GM13977 (cell line): ENCODE results near the gene SQOR.

ENCODE experiments used
- DNase-seq: peaks from one replicate; pipeline ENCODE4 v3.0.0; 2012; ENCODE audit warnings: low spot score
- CTCF ChIP-seq: IDR thresholded peaks from 2 replicates; pipeline ENCODE4 v1.5.1; 2012; ENCODE audit warnings: mild to moderate bottlenecking, control low read depth; ENCODE audit not compliant: insufficient read depth; ENCODE audit errors: extremely low read depth, missing control alignments
- in situ Hi-C: fragments of 300-500 bp; cut with MboI; formaldehyde crosslinking; loops from one replicate; pipeline ENCODE4 v1.12.0; 2022; ENCODE audit warnings: low sequenced_read_pairs, low pct_unique_long_range_greater_than_20kb, mixed read lengths, inconsistent platforms; ENCODE audit not compliant: unreplicated experiment

SQOR gene

DNA sequence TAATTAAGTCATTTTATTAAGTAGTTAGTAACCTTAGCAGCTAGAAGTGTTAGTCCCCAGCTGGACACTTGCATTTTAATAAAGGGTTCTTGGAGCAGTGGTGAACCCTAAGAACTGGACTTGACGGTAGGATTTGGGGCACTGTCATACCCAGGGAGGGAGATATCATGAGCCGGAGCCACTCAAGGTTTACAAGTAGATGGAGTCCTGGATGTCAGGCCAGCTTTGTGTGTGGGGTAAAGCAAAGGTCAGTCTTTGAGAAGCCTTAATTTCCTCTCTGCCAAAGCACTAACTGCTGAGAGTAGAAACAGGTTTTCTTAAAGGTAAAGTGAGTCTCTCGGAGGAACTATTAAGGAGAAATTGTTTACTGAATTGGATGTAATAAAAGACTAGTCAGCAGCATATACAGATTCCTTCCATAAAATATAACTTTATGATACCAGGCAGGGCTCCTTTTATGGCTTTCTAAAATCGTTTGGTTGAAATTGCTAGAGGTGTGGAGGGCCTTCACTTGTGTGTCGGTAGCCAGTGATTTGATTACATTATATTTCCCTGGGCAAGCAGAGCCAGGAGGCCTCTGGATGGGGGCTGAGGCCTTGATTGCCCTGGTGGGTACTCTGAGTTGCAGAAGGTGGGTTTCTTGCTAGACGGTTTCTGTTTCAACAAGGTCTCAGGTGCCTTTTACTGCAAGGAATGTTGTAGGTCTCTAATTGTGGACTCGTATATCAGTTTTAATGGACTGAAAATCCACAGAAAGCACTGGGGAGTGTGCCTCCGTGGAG, 23.1 kb downstream of the SQOR start:
- no peak for DNase-seq
- no peak for TF ChIP-seq CTCF
- in situ Hi-C loops: no loop called here

DNA sequence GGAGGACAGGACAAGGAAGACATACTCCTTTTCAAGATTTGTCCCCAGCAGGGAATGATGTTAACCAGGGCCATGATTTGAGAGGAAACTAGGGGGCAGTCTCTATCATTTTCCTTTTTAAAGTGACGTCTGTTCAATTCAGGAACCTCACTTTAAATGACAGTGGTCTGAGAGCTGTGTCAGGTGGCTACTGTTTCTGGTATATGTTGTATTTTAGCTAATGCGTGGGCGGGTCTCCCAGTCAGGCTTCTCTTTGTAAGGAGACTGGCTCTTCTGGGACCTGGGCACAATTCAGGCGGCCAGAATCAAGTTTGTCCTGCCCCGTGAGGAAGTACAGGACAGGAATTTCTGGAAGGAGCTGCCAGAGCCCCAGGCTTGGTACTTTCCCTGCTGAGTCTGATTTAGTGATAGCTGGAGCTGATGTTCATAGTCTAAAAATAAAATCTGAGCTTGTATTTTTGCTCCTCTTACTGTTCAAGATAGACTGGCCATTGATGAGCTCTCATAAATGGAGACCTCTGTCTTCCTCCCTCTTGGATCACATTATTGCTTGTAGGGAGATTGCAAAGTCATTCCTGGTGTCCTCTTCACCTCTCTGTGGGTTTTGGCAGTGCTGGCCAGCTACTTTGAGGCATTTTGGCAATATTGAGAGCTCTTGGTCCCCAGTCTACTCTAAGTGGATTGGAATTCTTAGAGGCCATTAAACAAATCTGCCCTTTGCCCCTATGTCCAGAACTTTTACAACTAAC, 25.6 kb downstream of the SQOR start:
- in situ Hi-C loops: no loop called here
- DNase-seq: peak; percentile 38
- TF ChIP-seq CTCF: no peak

- DNase-seq: no peak
- in situ Hi-C loops: no loop called here
- TF ChIP-seq CTCF: no peak
These were observed 27.5 kb downstream of the SQOR start for GRCh38 chr15:45662375-45662774.

DNA sequence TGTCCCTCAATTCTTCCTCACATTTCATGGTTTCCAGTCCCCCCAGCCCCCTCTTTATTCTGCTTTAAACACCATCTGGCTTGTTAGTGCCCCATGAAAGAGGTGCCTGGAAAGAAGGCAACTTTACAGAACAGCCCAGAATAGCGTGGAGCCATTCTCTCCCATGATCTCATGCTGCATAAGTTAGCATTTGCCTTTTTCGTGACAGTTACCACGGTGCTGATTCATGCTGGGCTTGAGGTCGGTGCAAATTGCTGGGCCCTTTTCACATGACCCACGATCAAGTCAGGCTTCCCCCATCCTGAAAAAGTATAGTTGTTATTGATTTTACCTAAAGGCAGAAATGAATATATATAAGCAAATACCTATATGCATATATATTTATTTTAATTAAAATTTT, 29.6 kb downstream of the SQOR start:
- in situ Hi-C loops: no loop called here
- DNase-seq: no peak
- TF ChIP-seq CTCF: no peak

- in situ Hi-C loops: no loop called here
- no peak for DNase-seq
- no peak for TF ChIP-seq CTCF
These were observed 30.4 kb downstream of the SQOR start for GRCh38 chr15:45665261-45665660.

DNA sequence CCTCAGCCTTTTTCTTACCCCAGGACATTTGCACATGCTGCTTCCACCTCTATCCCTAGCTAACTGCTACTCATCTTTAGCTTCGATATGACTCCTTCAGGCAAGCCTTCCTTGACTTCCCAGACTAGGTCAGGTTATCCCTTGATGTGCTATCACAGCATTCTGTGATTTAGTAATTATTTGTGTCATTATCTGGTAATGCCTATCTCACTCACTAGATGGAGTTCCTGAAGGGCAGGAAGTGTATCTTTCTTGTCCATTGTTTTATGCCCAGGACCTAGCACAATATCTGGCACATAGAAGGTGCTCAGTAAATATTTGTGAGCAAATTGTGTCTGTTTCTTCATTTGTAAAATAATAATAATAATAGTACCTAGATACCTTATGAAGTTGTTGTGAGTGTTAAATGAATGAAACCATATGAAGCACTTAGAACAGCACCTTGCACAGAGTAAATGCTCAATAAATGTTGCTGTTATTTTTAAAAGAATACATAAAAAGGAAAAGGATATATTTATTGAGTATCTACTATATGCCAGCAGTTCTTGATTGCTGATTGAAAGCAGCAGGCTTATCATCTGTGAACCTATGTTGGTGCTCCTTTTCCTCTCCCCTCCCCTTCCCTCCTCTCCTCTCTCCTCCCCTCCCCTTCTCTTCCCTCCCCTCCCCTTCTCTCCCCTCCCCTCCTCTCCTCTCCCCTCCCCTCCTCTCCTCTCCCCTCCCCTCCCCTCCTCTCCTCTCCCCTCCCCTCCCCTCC, 31.5 kb downstream of the SQOR start:
- in situ Hi-C loops: no loop called here

More for the DNA sequence above, 31.5 kb downstream of the SQOR start:
- DNase-seq: no peak
- no peak for TF ChIP-seq CTCF
